Inflammatory macrophage treated with lipopolysaccharide for 1 hour (primary cell): ENCODE measurements around the gene TMEM31.
"Not testable (repeated sequence)": the region's sequence is repeated elsewhere in the genome, so short reads cannot be mapped to it uniquely, and the experiment has no call there.

Source experiments
- DNase-seq, 2 donors: peaks; one replicate each; pipeline ENCODE4 v3.0.0-alpha.2; 2020 to 2022

TMEM31 gene

GRCh38 chrX:103727115-103727514, 16.4 kb downstream of the TMEM31 start:
- DNase-seq: no peak

DNA sequence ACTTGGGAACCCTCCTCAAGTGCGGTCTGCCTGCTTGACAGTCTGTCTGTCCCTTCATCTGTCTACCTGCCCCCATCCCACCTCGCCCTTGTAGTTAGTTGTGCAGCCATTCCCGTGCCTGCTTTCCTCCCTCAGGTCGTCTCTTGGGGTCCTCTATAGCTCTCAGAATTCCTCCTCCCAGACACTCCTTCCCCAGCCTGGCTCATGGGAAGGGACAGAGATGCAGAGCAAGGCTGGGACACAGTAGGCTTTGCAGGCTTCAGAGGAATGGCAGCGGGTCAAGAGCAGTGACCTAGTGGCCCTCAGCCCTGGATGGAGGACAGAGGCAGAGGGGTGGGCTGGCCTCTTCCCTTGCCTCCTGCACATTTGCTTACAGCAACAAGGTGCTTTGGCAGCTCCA, 18.3 kb downstream of the TMEM31 start:
- no peak for DNase-seq

GRCh38 chrX:103730147-103730795, 19.6 kb downstream of the TMEM31 start:
- peak in 1 of 2 donors; percentile 2 for DNase-seq

DNA sequence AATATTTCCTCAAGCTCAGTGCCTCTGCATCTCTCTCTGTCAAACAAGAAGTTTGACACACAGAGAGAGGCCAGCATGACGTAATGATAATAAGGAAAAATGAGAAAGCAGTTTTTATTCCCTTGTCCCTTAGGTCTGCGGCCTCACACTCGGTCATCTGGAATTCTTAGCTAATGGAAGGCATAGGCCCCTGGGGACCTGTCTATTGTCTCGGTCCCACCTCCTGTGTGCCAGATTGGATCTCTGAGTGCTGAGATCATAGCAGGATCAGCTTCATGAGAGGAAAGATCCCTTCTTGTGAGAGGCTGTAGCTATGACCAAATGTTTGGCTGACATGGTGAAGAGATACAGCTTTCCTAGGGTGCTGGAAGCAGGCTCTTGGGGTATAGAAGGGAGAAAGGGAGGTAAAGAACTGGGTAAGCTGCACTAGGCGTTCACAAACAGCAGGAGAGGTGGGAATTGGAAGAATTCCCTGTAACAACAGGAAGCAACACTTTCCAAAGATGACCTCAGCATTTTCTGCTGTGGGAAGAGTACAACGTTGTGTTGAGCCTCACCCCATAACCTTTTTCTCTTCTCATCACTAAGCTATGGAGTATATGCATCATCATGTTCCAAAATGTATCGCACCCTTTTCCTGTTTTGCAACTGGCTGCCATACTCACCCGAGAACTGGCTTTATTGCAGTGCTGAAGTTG, 20.2 kb downstream of the TMEM31 start:
- DNase-seq: no peak

DNA sequence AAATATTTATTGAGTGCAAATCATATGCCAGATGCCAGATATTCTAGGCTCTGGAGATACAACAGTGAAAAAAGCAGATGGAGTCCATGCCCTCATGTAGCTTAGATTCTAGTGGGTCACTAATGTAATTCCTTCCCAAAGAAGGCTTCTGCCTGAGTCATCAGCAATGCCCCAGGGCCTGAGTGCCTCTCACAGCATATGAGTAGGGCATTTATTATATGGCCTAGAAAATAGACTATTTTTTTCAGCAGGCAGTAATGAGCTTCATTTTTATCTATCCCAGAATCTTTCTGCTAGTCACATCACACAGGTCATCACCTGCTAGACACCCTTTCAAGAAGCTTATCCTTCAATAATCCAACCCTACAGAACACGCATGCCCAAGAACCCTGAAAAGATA, 22.3 kb downstream of the TMEM31 start:
- no peak for DNase-seq

- no peak for DNase-seq
Observed at GRCh38 chrX:103734125-103734760, 23.5 kb downstream of the TMEM31 start.

DNA sequence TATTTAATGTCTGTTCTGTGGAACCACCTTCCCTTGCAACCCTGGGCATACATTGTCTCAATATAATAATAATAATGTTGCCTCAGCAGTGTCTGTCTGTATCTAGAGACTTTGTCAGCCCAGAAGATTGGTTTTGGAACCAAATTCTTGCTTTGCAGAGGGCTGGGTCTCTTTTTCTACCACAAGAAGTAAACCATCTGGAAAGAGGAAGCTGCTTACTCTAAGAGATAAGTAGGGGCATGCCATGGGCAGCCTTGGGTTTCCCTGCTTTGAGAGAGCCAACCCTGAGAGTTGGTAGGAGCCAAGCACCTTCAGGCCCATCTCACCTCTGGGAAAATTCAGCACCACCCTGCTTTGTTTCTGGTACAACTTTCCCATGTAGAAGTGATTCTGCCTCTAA, 27.0 kb downstream of the TMEM31 start:
- DNase-seq: no peak

- DNase-seq: no peak
Observed at GRCh38 chrX:103739421-103739820, 28.7 kb downstream of the TMEM31 start.

DNA sequence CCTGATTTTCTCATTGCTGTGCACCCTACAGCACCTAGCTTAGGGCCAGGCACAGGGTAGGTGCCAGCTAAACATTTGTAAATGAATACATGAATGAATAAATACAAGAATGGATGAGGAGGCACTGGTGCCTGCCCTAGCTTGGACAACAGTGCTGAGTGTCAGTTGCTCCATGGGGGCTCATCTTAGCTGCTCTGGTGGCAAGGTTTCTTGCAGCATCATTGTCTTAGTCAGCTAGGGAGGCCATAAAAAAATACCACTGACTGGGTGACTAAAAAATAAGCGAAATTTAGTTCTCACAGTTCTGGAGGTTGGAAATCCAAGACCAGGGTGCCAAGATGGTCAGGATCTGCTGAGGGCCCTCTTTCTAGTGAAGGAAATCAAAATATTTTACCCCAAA, 31.2 kb downstream of the TMEM31 start:
- no peak for DNase-seq

DNA sequence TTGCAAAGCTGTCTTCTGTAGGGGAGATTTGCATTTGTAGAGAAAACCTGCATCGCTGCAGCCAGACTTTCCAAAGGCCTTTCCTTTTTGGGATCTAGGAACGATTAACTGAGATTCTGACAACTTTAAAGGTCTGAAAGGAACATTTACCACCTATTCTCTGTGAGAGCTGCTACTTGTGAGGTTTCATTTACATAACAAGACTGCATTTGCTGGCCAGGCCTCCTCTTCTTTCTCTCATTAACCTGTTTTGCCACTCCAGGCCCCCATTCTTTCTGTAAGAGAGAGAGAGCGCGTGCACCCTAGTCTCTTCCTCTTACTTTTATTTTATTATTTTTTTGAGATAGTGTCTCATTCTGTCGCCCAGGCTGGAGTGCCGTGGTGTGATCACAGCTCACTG, 31.6 kb downstream of the TMEM31 start:
- no peak for DNase-seq

DNA sequence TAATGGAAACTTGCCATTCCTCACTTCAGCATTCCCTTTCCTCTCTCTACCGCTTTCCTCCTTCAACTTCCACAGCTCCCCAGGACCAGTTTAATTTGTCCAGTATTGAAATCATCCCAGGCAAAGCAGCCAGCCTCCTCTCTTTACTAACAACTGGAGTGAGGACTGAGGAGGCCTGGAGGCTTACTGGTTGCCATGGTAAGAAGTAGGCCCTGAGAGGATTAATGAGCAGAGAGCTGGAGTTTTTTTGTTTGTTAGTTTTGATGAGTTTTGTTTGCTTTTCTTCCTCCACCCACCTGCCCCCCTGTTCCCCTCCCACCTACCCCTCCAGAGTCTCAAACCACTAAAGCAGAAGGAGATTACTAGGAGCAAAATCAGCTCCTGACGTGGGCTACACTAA, 36.5 kb downstream of the TMEM31 start:
- no peak for DNase-seq

- no peak for DNase-seq
Observed at GRCh38 chrX:103754401-103754800, 43.7 kb downstream of the TMEM31 start.

- no peak for DNase-seq
Observed at GRCh38 chrX:103756736-103757135, 46.0 kb downstream of the TMEM31 start.

DNA sequence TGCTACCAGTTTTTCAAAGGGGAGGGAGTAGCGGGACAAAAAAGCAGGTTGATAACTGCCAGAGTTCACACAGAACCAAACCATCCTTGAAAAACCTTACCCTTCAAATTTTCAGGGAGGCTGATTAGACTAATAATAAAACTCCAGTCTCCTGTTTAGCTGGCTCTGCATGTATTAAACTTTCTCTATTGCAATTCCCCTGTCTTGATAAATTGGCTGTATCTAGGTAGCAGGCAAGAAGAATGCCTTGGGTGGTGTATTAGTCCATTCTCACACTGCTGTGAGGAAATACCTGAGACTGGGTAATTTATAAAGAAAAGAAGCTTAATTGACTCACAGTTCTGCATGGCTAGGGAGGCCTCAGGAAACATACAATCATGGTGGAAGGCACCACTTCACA, 47.8 kb downstream of the TMEM31 start:
- DNase-seq: no peak

- DNase-seq: not testable (repeated sequence)
Observed at GRCh38 chrX:103763541-103763940, 52.8 kb downstream of the TMEM31 start.
